ENCODE measurements around the gene CCDC85C. TPM values are rescaled to one million over a fixed set of nuclear protein-coding genes. Genes with fewer than 3 reads are reported as not detected.

CCDC85C gene
- total and polyA plus RNA-seq, 2 experiments from 2014 or later, result 4.5 to 24.9 TPM

GRCh38 chr14:99516156-99516870 lies 87.7 kb downstream of the CCDC85C start:
- no peak for ATAC-seq
- Histone ChIP-seq H3K9me2 (ENCODE audit: insufficient read depth) (no peaks in the 10 kb centered on the region), H4K20me1 (replicated peaks; ENCODE audit: insufficient read depth) (no peaks in the 10 kb centered on the region; the same call in 1 of the 2 replicates), H3F3A (replicated peaks; ENCODE audit: low read depth) (no peaks in the 10 kb centered on the region), H3K27ac (ENCODE audit: low read depth) (no peak overlapping the region), H3K4me1 (ENCODE audit: insufficient read depth) (no peaks in the 10 kb centered on the region), H3K27me3 (ENCODE audit: insufficient read depth) (no peaks in the 10 kb centered on the region), H3K36me3 (ENCODE audit: insufficient read depth) (no peaks in the 10 kb centered on the region), H3K4me2 (no peak overlapping the region), H3K4me3 (no peak overlapping the region), H2AFZ (no peak overlapping the region), H3K79me2 (replicated peaks; ENCODE audit: insufficient read depth) (no peaks in the 10 kb centered on the region)
- DNase-seq (ENCODE audit: low spot score), result no peak
- H3K27ac Mint-ChIP-seq, result no peak overlapping the region
- no peaks in the 10 kb centered on the region for H3K9me3 Mint-ChIP-seq
- peaks cover 13% of the 10 kb centered on the region for H3K27me3 Mint-ChIP-seq (ENCODE audit: insufficient read depth, low read depth, poor library complexity)
- H3K36me3 Mint-ChIP-seq (ENCODE audit: low read depth), result peaks cover 5% of the 10 kb centered on the region; the same call in 2 of the 3 replicates
- TF ChIP-seq STAT1 (IDR thresholded peaks at IDR 0.05; ENCODE audit: unreplicated experiment), result no peak
- H3K4me3 Mint-ChIP-seq, result no peak overlapping the region
- H3K4me1 Mint-ChIP-seq, result peaks cover 6% of the 10 kb centered on the region; the same call in 1 of the 3 replicates

- no peak overlapping the region for H2AFZ ChIP-seq
- no peak for ATAC-seq
- no peaks in the 10 kb centered on the region for H3K27me3 ChIP-seq (ENCODE audit: insufficient read depth)
- no peak overlapping the region for H3K27ac ChIP-seq (ENCODE audit: low read depth)
- Mint-ChIP-seq H3K27ac (no peak overlapping the region), H3K27me3 (ENCODE audit: insufficient read depth, low read depth, poor library complexity) (peaks cover 9% of the 10 kb centered on the region), H3K4me1 (peaks cover 9% of the 10 kb centered on the region; the same call in 2 of the 3 replicates), H3K36me3 (ENCODE audit: low read depth) (peaks cover 9% of the 10 kb centered on the region; the same call in 2 of the 3 replicates), H3K9me3 (no peaks in the 10 kb centered on the region), H3K4me3 (no peak overlapping the region)
- H3F3A ChIP-seq (replicated peaks; ENCODE audit: low read depth), result no peaks in the 10 kb centered on the region
- peaks cover 6% of the 10 kb centered on the region for H3K4me1 ChIP-seq (ENCODE audit: insufficient read depth)
- DNase-seq (ENCODE audit: low spot score), result no peak
- H4K20me1 ChIP-seq (replicated peaks; ENCODE audit: insufficient read depth), result no peaks in the 10 kb centered on the region; the same call in none of the 2 replicates
- H3K36me3 ChIP-seq (ENCODE audit: insufficient read depth), result no peaks in the 10 kb centered on the region
- no peak overlapping the region for H3K4me2 ChIP-seq
- no peaks in the 10 kb centered on the region for H3K9me2 ChIP-seq (ENCODE audit: insufficient read depth)
- H3K79me2 ChIP-seq (replicated peaks; ENCODE audit: insufficient read depth), result no peaks in the 10 kb centered on the region
- H3K4me3 ChIP-seq, result no peak overlapping the region
- no peak for TF ChIP-seq POLR2AphosphoS5 (IDR thresholded peaks at IDR 0.05; ENCODE audit: low read depth)
- no peak for TF ChIP-seq STAT1 (IDR thresholded peaks at IDR 0.05; ENCODE audit: unreplicated experiment)
- no peak for TF ChIP-seq ZNF462 (CRISPR knock-in tag; IDR thresholded peaks at IDR 0.05)
- no peak for TF ChIP-seq ZNF331 (CRISPR knock-in tag; IDR thresholded peaks at IDR 0.05; ENCODE audit: low read depth)
- no peak for TF ChIP-seq ZNF114 (CRISPR knock-in tag; IDR thresholded peaks at IDR 0.05)
- TF ChIP-seq ETS1 (IDR thresholded peaks at IDR 0.05), result no peak
- TF ChIP-seq CREB1 (CRISPR knock-in tag; IDR thresholded peaks at IDR 0.05; ENCODE audit: low read depth), result no peak
- TF ChIP-seq EZH2phosphoT487 (IDR thresholded peaks at IDR 0.05; ENCODE audit: unreplicated experiment), result no peak
Measured at GRCh38 chr14:99515301-99516155, 88.5 kb downstream of the CCDC85C start.
